ENCODE measurements around the gene KLRB1.

KLRB1 gene

GRCh38 chr12:9607716-9608115 is at the start of gene KLRB1:
KLRB1 (minus strand) TSS chr12:9607916; CDS start chr12:9607839, 77 bp downstream.
- no peak for DNase-seq
- in situ Hi-C loops (cut with HindIII; ENCODE audit: low pct_ligation_motif_present, low sequenced_read_pairs), result no loop called here
- no peak for TF ChIP-seq CTCF (IDR thresholded peaks at IDR 0.05; ENCODE audit: low read depth, low read length, missing control alignments)
- H3K27me3 ChIP-seq (replicated peaks), result no peaks in the 10 kb centered on the region
- no peak within 1 kb of the TSS for H3K4me3 ChIP-seq (ENCODE audit: low read depth, low read length)
- H3K27ac ChIP-seq, result no peak within 1 kb of the TSS
- no peaks in the 10 kb centered on the region for H3K36me3 ChIP-seq (replicated peaks)

GRCh38 chr12:9651265-9651729 is 43.6 kb upstream of the KLRB1 start:
- peaks cover 8% of the 10 kb centered on the region for H3K36me3 ChIP-seq (replicated peaks)
- no peaks in the 10 kb centered on the region for H3K27me3 ChIP-seq (replicated peaks)
- no peak for TF ChIP-seq CTCF (IDR thresholded peaks at IDR 0.05; ENCODE audit: low read depth, low read length, missing control alignments)
- in situ Hi-C loops (cut with HindIII; ENCODE audit: low pct_ligation_motif_present, low sequenced_read_pairs), result no loop called here
- peak; percentile 43 for DNase-seq
- peak overlapping the region; percentile 76 for H3K27ac ChIP-seq
- no peak overlapping the region for H3K4me3 ChIP-seq (ENCODE audit: low read depth, low read length)

- H3K27me3 ChIP-seq (replicated peaks), result no peaks in the 10 kb centered on the region
- H3K27ac ChIP-seq, result peak overlapping the region; percentile 76
- TF ChIP-seq CTCF (IDR thresholded peaks at IDR 0.05; ENCODE audit: low read depth, low read length, missing control alignments), result no peak
- DNase-seq, result no peak
- peaks cover 8% of the 10 kb centered on the region for H3K36me3 ChIP-seq (replicated peaks)
- H3K4me3 ChIP-seq (ENCODE audit: low read depth, low read length), result peak overlapping the region; percentile 29
- in situ Hi-C loops (cut with HindIII; ENCODE audit: low pct_ligation_motif_present, low sequenced_read_pairs), result no loop called here
Measured at GRCh38 chr12:9650151-9650576, 42.4 kb upstream of the KLRB1 start.

GRCh38 chr12:9649532-9649940 is 41.8 kb upstream of the KLRB1 start:
- no peak for TF ChIP-seq CTCF (IDR thresholded peaks at IDR 0.05; ENCODE audit: low read depth, low read length, missing control alignments)
- Histone ChIP-seq H3K27me3 (replicated peaks) (no peaks in the 10 kb centered on the region), H3K4me3 (ENCODE audit: low read depth, low read length) (peak overlapping the region; percentile 69), H3K27ac (no peak overlapping the region), H3K36me3 (replicated peaks) (peaks cover 8% of the 10 kb centered on the region)
- in situ Hi-C loops (cut with HindIII; ENCODE audit: low pct_ligation_motif_present, low sequenced_read_pairs), result no loop called here
- DNase-seq, result no peak

- TF ChIP-seq CTCF (IDR thresholded peaks at IDR 0.05; ENCODE audit: low read depth, low read length, missing control alignments), result no peak
- Histone ChIP-seq H3K27ac (peak overlapping the region; percentile 66), H3K36me3 (replicated peaks) (peaks cover 3% of the 10 kb centered on the region), H3K4me3 (ENCODE audit: low read depth, low read length) (peak overlapping the region; percentile 69), H3K27me3 (replicated peaks) (no peaks in the 10 kb centered on the region)
- in situ Hi-C loops (cut with HindIII; ENCODE audit: low pct_ligation_motif_present, low sequenced_read_pairs), result no loop called here
- no peak for DNase-seq
Measured at GRCh38 chr12:9648701-9649531, 41.2 kb upstream of the KLRB1 start.
